Lung (tissue), 12 donors: ENCODE data around the gene TRAF3IP3. TPM values are rescaled to one million over a fixed set of nuclear protein-coding genes. Genes with fewer than 3 reads are reported as not detected.

Source experiments
- ATAC-seq: fragments of 200-7000 bp; cut with Tn5 transposase; one replicate; pipeline ENCODE4 v1.9.1; 2020; ENCODE audit warnings: moderate number of reproducible peaks; ENCODE audit not compliant: insufficient read depth, low FRiP score
- DNase-seq, 3 donors: peaks; one replicate each; pipeline ENCODE4 v3.0.0-alpha.2; 2013 to 2017
- H3K27ac ChIP-seq, 2 donors: one replicate each; pipeline ENCODE4 v1.5.1; 2013; ENCODE audit warnings: mild to moderate bottlenecking in 2 of 2, moderate library complexity in 2 of 2, control low read depth in 1 of 2, inconsistent platforms in 1 of 2, low read depth in 1 of 2, low read length in 1 of 2
- H3K27me3 ChIP-seq, 3 donors: one replicate each; pipeline ENCODE4 v1.5.1; 2013; ENCODE audit warnings: low read length in 2 of 3; ENCODE audit not compliant: control insufficient read depth in 3 of 3, insufficient read depth in 3 of 3
- H3K36me3 ChIP-seq, 4 donors: one replicate each; pipeline ENCODE4 v1.5.1; 2013; ENCODE audit warnings: low read length in 4 of 4, mild to moderate bottlenecking in 1 of 4, moderate library complexity in 1 of 4; ENCODE audit not compliant: control insufficient read depth in 4 of 4, insufficient read depth in 4 of 4
- H3K4me1 ChIP-seq, 5 donors: one replicate each; pipeline ENCODE4 v1.5.1; 2013; ENCODE audit warnings: low read length in 5 of 5, mild to moderate bottlenecking in 2 of 5, moderate library complexity in 1 of 5; ENCODE audit not compliant: control insufficient read depth in 5 of 5, insufficient read depth in 5 of 5
- H3K4me3 ChIP-seq: one replicate; pipeline ENCODE4 v1.5.1; 2013; ENCODE audit warnings: mild to moderate bottlenecking, control low read depth, moderate library complexity
- H3K9ac ChIP-seq, 2 donors: one replicate each; pipeline ENCODE4 v1.5.1; 2013; ENCODE audit warnings: low read length in 2 of 2, control low read depth in 1 of 2; ENCODE audit not compliant: insufficient read depth in 1 of 2
- H3K9me3 ChIP-seq, 4 donors: one replicate each; pipeline ENCODE4 v1.5.1; 2013; ENCODE audit warnings: low read length in 3 of 4, mild to moderate bottlenecking in 1 of 4, moderate library complexity in 1 of 4; ENCODE audit not compliant: control insufficient read depth in 4 of 4, insufficient read depth in 3 of 4
- CTCF ChIP-seq: IDR thresholded peaks from 2 replicates; pipeline ENCODE4 v1.5.1; 2012; ENCODE audit warnings: mild to moderate bottlenecking; ENCODE audit errors: control extremely low read depth, extremely low read depth
- WGBS, 2 donors: extraction: QIAGEN DNeasy Blood & Tissue Kit; methylation state at CpG; one replicate each; pipeline ENCODE4 v1.1.7; 2013; 5-methylcytosine and 5-hydroxymethylcytosine counted together
- polyA plus RNA-seq, 2 donors: library from polyadenylated mRNA; stranded (reverse); fragments of 200-250 nt; gene quantifications; one replicate each; pipeline ENCODE4 v1.2.1, GENCODE V29; 2013
- total RNA-seq, 2 donors: library from RNA; depleted of rRNA in 1 of 2; stranded (reverse); fragments of >200 nt in 1 of 2; gene quantifications; one replicate each; pipeline ENCODE4 v1.2.1, GENCODE V29; 2014 to 2021
- donor health status: control.
- donor health status: control.
- donor health status: Bipolar disorder and iron deficiency.
- donor health status: healthy.
- donor health status: DM: yes; HTN: yes; CAD: no.

Gene TRAF3IP3
- total and polyA plus RNA-seq, 4 donors, result 6.0 to 15.7 (median 7.6) TPM

DNA sequence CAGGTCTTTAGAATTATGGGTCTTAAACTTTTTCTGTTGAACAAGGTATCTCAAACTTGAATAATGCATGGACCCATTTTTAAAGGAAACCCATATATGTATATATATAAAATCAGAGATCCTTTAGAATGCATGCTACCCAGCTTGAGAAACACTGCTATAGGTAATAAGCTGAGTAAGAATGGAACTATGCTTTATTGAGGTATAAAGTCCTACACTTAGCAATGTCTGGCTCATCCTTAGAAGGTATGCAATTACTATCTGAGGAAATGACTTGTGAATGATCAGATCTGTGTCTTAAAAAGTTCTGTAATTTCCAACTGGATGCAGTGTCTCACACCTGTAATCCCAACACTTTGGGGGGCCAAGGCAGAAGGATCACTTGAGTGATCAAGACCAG, 11.2 kb downstream of the TRAF3IP3 start:
- Histone ChIP-seq H3K4me1 (peaks cover 0 to 20% (median 11%) of the 10 kb centered on the region in 5 donors), H3K4me3 (no peak overlapping the region), H3K9ac (no peak overlapping the region), H3K9me3 (no peaks in the 10 kb centered on the region), H3K27me3 (no peaks in the 10 kb centered on the region), H3K27ac (no peak overlapping the region), H3K36me3 (no peaks in the 10 kb centered on the region)
- DNase-seq (no peak), ATAC-seq (no peak)
- no peak for TF ChIP-seq CTCF

DNA sequence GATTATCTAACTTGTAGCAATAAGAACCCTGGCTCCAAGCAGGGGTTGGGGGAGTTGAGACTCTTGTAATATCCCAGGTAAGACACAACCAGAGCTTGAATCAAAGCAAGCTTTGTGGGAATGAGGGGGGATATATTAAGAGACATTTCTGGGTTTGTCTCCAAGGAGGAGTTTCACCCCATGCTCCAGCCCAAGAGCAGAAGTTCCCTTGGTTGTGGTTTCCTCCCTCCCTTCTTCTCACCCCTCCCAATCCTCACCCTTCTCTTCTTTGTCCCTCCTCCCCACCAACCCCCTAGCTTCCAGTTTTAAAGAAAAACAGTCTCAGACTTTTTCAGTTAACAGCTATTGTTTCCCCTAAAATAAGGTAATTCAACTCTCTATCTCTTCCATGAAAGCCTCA, 11.9 kb downstream of the TRAF3IP3 start:
- H3K27ac ChIP-seq, result no peak overlapping the region
- ATAC-seq, result no peak
- peaks cover 0 to 20% (median 11%) of the 10 kb centered on the region in 5 donors for H3K4me1 ChIP-seq
- H3K4me3 ChIP-seq, result no peak overlapping the region
- TF ChIP-seq CTCF, result no peak
- no peaks in the 10 kb centered on the region for H3K36me3 ChIP-seq
- no peak overlapping the region for H3K9ac ChIP-seq
- no peak for DNase-seq
- H3K27me3 ChIP-seq, result no peaks in the 10 kb centered on the region
- H3K9me3 ChIP-seq, result no peaks in the 10 kb centered on the region

GRCh38 chr1:209768354-209768774, 12.5 kb downstream of the TRAF3IP3 start:
- Histone ChIP-seq H3K4me1 (peaks cover 0 to 20% (median 11%) of the 10 kb centered on the region in 5 donors), H3K4me3 (no peak overlapping the region), H3K27ac (no peak overlapping the region), H3K9ac (no peak overlapping the region), H3K36me3 (no peaks in the 10 kb centered on the region), H3K9me3 (no peaks in the 10 kb centered on the region), H3K27me3 (no peaks in the 10 kb centered on the region)
- TF ChIP-seq CTCF, result no peak
- DNase-seq, result no peak
- ATAC-seq, result no peak
- 39 to 64% methylated on average over 9 of the region's 9 CpGs for WGBS, 2 donors
